Gastrocnemius medialis (tissue), 4 donors: ENCODE measurements around the gene TMEM87B.

ENCODE experiments used
- CTCF ChIP-seq, 5 experiments: fragments of 450-650 bp in 3 of 5; fragments of 200-600 bp in 2 of 5; sonication (generic) in 2 of 5; IDR thresholded peaks in 4 of 5; conservative IDR thresholded peaks in 1 of 5; 1 replicate in 4 of 5; 2 replicates in 1 of 5; pipeline ENCODE4 v1.5.1; 2016 to 2019; ENCODE audit warnings: antibody characterized with exemption in 5 of 5, mild to moderate bottlenecking in 3 of 5, moderate library complexity in 3 of 5
- POLR2A ChIP-seq, 2 donors: fragments of 450-650 bp; IDR thresholded peaks; one replicate each; pipeline ENCODE4 v1.6.1; 2017; ENCODE audit warnings: antibody characterized with exemption in 2 of 2, mild to moderate bottlenecking in 2 of 2, moderate library complexity in 2 of 2

- TF ChIP-seq POLR2A (IDR thresholded peaks at IDR 0.05) (no peak), CTCF (IDR thresholded peaks at IDR 0.05 in 4 of 5, conservative IDR thresholded peaks at IDR 0.05 in 1 of 5) (no peak)
These were observed 74.0 kb downstream of the TMEM87B start for GRCh38 chr2:112129060-112129459.
